ENCODE results near the gene BDKRB2. TPM values are rescaled to one million over a fixed set of nuclear protein-coding genes. Genes with fewer than 3 reads are reported as not detected.

BDKRB2 gene
- total and polyA plus RNA-seq, 2 donors (not counting 1 experiment from before 2014, with no cell fraction given) = not detected

- Mint-ChIP-seq H3K4me3 (no peak overlapping the region), H3K27me3 (no peaks in the 10 kb centered on the region), H3K27ac (no peak overlapping the region), H3K9me3 (ENCODE audit: insufficient read depth) (peaks cover 8% of the 10 kb centered on the region), H3K4me1 (no peaks in the 10 kb centered on the region)
- DNase-seq (no peak), ATAC-seq (ENCODE audit: low read depth) (no peak)
- Histone ChIP-seq H4K20me1 (ENCODE audit: control insufficient read depth, insufficient read depth, low read length, poor library complexity, severe bottlenecking) (no peaks in the 10 kb centered on the region), H3K4me1 (ENCODE audit: control insufficient read depth in 2 of 2, insufficient read depth in 2 of 2, low read length in 2 of 2) (no peaks in the 10 kb centered on the region), H3K79me2 (ENCODE audit: control insufficient read depth, insufficient read depth, low read length) (no peaks in the 10 kb centered on the region), H3K4me3 (ENCODE audit: control extremely low read depth in 1 of 5, extremely low read depth in 1 of 5, insufficient read depth in 1 of 5, low read depth in 2 of 5, low read length in 4 of 5) (no peak overlapping the region), H3K36me3 (replicated peaks in 1 of 2; ENCODE audit: control extremely low read depth in 1 of 2, control insufficient read depth in 1 of 2, extremely low read depth in 1 of 2, insufficient read depth in 2 of 2, low read length in 1 of 2) (no peaks in the 10 kb centered on the region), H3K9ac (ENCODE audit: low read length) (no peak overlapping the region), H3K27me3 (replicated peaks in 1 of 4; ENCODE audit: control extremely low read depth in 1 of 4, control insufficient read depth in 3 of 4, insufficient read depth in 4 of 4, low read length in 3 of 4) (no peaks in the 10 kb centered on the region), H3K9me3 (ENCODE audit: control extremely low read depth in 1 of 3, control insufficient read depth in 2 of 3, insufficient read depth in 1 of 3, low read length in 2 of 3) (peaks cover 1 to 11% (median 11%) of the 10 kb centered on the region in 3 donors), H3K4me2 (replicated peaks; ENCODE audit: low read depth, low read length, poor library complexity, severe bottlenecking) (no peak overlapping the region), H2AFZ (ENCODE audit: insufficient read depth, low read depth, low read length, poor library complexity, severe bottlenecking) (no peak overlapping the region), H3K27ac (ENCODE audit: low read length in 2 of 2) (no peak overlapping the region)
- POLR2A ChIA-PET = no interaction called here
- intact Hi-C loops (cut with micrococcal nuclease) = loop anchor here (2.0 kb wide), 1 partner anchor 279 kb away; no protein-coding TSS in a partner anchor
- WGBS (ENCODE audit: insufficient coverage) = 94% methylated on average over 3 of the region's 5 CpGs
- no peak for TF ChIP-seq EZH2 (IDR thresholded peaks at IDR 0.05; ENCODE audit: borderline replicate concordance, insufficient read depth, low read depth, low read length, poor library complexity, severe bottlenecking)
- CTCF ChIA-PET = interaction anchor here (1.4 to 1.8 kb wide), 3 partner anchors 10 to 275 kb away, joined by 3 to 9 read pairs (median 7); no protein-coding TSS in a partner anchor
Measured at GRCh38 chr14:96273629-96274028, 69.0 kb downstream of the BDKRB2 start.

GRCh38 chr14:96274122-96274521, 69.5 kb downstream of the BDKRB2 start:
- H3K27me3 Mint-ChIP-seq = no peaks in the 10 kb centered on the region
- H3K27me3 ChIP-seq (replicated peaks in 1 of 4; ENCODE audit: control extremely low read depth in 1 of 4, control insufficient read depth in 3 of 4, insufficient read depth in 4 of 4, low read length in 3 of 4) = no peaks in the 10 kb centered on the region
- intact Hi-C loops (cut with micrococcal nuclease) = loop anchor here (2.0 kb wide), 1 partner anchor 279 kb away; no protein-coding TSS in a partner anchor
- H3K4me2 ChIP-seq (replicated peaks; ENCODE audit: low read depth, low read length, poor library complexity, severe bottlenecking) = no peak overlapping the region
- peaks cover 1 to 12% (median 11%) of the 10 kb centered on the region in 3 donors for H3K9me3 ChIP-seq (ENCODE audit: control extremely low read depth in 1 of 3, control insufficient read depth in 2 of 3, insufficient read depth in 1 of 3, low read length in 2 of 3)
- POLR2A ChIA-PET = no interaction called here
- no peaks in the 10 kb centered on the region for H3K4me1 Mint-ChIP-seq
- H4K20me1 ChIP-seq (ENCODE audit: control insufficient read depth, insufficient read depth, low read length, poor library complexity, severe bottlenecking) = no peaks in the 10 kb centered on the region
- H2AFZ ChIP-seq (ENCODE audit: insufficient read depth, low read depth, low read length, poor library complexity, severe bottlenecking) = no peak overlapping the region
- no peak overlapping the region for H3K9ac ChIP-seq (ENCODE audit: low read length)
- CTCF ChIA-PET = interaction anchor here (1.4 to 1.8 kb wide), 3 partner anchors 11 to 276 kb away, joined by 3 to 9 read pairs (median 7); no protein-coding TSS in a partner anchor
- H3K27ac ChIP-seq (ENCODE audit: low read length in 2 of 2) = no peak overlapping the region
- no peak for ATAC-seq (ENCODE audit: low read depth)
- H3K27ac Mint-ChIP-seq = no peak overlapping the region
- H3K4me1 ChIP-seq (ENCODE audit: control insufficient read depth in 2 of 2, insufficient read depth in 2 of 2, low read length in 2 of 2) = no peaks in the 10 kb centered on the region
- DNase-seq = no peak
- no peak overlapping the region for H3K4me3 Mint-ChIP-seq
- no peaks in the 10 kb centered on the region for H3K36me3 ChIP-seq (replicated peaks in 1 of 2; ENCODE audit: control extremely low read depth in 1 of 2, control insufficient read depth in 1 of 2, extremely low read depth in 1 of 2, insufficient read depth in 2 of 2, low read length in 1 of 2)
- H3K4me3 ChIP-seq (ENCODE audit: control extremely low read depth in 1 of 5, extremely low read depth in 1 of 5, insufficient read depth in 1 of 5, low read depth in 2 of 5, low read length in 4 of 5) = no peak overlapping the region
- 86% methylated on average over 5 of the region's 5 CpGs for WGBS (ENCODE audit: insufficient coverage)
- TF ChIP-seq EZH2 (IDR thresholded peaks at IDR 0.05; ENCODE audit: borderline replicate concordance, insufficient read depth, low read depth, low read length, poor library complexity, severe bottlenecking) = no peak
- TF ChIP-seq CTCF (IDR thresholded peaks at IDR 0.05) = no peak
- peaks cover 8% of the 10 kb centered on the region for H3K9me3 Mint-ChIP-seq (ENCODE audit: insufficient read depth)
- no peaks in the 10 kb centered on the region for H3K79me2 ChIP-seq (ENCODE audit: control insufficient read depth, insufficient read depth, low read length)

Data from B cell (primary cell).